GM19463 (cell line): ENCODE data around the gene MMD2.
"Not testable (repeated sequence)": the region's sequence is repeated elsewhere in the genome, so short reads cannot be mapped to it uniquely, and the experiment has no call there.

ENCODE experiments used
- ATAC-seq: cut with Tn5 transposase; IDR thresholded peaks from one replicate; pipeline ENCODE4 v1.9.1; 2021; ENCODE audit warnings: mild to moderate bottlenecking, moderate library complexity; ENCODE audit not compliant: unreplicated experiment

Gene MMD2

DNA sequence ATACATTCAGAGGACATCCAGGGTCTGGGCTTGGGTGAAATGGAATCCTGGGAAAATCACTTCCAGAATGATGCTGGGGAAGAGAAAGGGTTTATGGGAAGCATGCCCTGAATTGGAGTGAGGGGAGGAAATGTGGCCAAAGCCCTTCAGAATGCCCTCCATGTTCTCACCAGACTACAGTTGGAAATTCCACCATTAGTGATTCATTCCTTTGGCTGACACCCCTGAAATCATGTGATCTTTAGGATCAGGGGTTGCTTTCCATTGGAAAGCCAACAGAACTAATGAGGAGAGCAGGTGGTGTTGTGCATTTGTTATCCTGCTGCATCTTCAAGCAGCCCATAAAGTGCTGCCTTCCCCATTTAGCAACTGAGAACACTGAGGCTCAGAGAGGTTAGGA lies 54.6 kb downstream of the MMD2 start:
- no peak for ATAC-seq

- ATAC-seq, result no peak
Observed at GRCh38 chr7:4895766-4896165, 63.2 kb downstream of the MMD2 start.

DNA sequence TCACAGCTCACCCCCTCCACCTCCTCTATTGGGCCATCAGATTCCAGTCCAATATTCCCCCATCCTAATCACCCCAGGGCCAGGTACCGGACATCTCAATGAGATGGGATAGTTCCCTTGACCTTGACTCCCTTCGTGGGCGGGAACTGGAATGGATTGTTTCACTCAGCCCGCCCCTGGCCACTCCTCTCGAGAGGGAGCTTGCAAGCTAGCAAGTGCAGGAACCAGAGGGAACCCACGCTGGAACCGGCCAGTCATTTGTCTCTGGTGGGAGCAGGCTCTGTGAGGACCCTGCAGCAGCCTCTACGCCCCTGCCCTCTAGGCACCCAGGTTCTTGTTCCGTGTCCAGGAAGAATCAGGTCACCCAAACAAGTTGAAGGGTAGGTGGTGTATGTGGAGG lies 64.5 kb downstream of the MMD2 start:
- ATAC-seq, result no peak

DNA sequence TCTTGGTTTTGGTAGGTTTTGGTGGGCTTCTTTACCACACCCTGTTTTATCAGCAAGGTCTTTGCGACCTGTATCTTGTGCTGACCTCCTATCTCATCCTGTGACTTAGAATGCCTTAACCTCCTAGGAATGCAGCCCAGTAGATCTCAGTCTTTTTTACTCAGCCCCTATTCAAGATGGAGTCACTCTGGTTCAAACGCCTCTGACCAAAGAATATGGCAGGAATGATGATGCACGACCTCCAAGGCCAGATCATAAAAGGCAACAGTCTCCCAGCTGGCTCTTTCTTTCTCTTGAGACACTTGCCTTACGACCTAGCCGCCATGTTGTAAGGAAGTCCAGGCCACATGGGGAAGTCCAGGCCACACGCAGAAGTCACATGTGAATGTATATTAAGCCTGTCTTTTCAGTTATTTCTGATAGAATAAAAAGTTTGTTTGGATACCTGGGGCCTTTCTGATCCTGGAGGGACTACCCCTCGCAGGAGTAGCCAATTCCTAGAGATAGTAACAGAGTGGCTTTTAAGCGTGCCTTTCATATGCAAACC lies 65.0 kb downstream of the MMD2 start:
- no peak for ATAC-seq

- not testable (repeated sequence) for ATAC-seq
Observed at GRCh38 chr7:4893188-4893587, 65.8 kb downstream of the MMD2 start.

DNA sequence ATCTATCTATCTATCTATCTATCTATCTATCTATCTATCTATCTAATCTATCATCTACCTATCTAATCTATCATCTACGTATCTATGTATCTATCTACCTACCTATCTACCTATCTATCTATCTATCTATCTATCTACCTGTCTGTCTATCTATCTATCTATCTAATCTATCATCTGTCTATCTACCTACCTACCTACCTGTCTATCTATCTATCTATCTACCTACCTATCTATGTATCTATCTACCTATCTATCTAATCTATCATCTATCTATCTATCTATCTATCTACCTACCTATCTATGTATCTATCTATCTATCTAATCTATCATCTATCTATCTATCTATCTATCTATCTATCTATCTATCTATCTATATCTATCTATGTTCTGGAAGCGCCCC lies 67.5 kb downstream of the MMD2 start:
- ATAC-seq, result not testable (repeated sequence)

GRCh38 chr7:4889682-4890081 lies 69.3 kb downstream of the MMD2 start:
- ATAC-seq, result no peak

DNA sequence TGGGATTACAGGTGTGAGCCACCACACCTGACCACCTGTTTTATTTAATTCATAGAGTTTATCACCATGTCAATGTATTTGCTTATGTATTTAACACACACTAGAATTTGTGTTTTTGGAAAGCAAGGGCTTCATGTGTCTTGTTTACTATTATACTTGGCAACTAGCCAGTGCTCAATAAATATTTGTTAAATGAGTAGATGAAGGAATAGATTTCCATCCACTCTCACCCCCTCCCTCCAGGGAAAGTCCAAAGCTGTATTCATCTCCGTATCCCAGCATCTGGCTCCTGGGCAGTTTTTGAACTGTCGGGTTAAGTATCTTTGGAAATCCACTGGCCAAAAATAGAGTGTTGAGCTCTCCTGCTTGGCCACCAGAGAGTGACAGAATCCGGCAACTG lies 70.8 kb downstream of the MMD2 start:
- no peak for ATAC-seq

DNA sequence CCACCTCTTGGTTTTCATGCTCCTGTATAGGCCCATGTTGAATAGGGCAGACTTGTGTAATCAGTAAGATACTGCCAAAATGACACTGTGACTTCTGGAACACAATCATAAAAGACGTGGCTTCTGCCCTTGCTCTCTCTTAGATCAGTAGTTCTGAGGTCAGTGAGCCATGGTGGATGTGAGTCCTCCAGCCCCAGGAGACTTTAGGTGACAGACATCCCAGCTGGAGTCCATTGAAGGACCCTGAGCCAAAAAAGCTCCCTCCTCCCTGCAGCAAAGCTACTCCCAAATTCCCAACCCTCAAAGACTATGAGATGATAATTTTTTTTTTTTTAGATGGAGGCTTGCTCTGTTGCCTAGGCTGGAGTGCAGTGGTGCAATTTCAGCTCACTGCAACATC lies 72.3 kb downstream of the MMD2 start:
- no peak for ATAC-seq

DNA sequence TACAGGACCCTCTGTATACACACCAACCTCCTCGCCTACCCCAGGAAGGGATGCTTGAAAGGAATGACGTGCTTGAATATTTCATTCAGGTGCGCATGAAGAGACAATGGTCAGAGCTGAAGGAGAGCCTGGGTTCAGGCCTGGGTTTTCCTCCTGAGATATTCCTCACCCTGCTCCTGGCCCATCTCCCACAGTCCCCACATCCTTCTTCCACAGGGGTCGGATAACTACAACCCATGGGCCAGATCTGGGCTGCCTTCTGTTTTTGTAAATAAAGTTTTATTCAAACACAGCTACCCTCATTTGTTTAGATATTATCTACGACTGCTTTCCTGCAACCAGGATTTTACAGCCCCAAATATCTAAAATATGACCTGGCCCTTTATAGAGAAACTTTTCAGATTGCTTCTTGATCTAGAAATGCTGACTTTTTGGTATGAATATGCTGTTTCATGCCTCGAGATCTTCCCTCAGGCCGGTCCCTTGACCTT lies 73.6 kb downstream of the MMD2 start:
- ATAC-seq, result no peak

GRCh38 chr7:4884164-4884563 lies 74.8 kb downstream of the MMD2 start:
- no peak for ATAC-seq

DNA sequence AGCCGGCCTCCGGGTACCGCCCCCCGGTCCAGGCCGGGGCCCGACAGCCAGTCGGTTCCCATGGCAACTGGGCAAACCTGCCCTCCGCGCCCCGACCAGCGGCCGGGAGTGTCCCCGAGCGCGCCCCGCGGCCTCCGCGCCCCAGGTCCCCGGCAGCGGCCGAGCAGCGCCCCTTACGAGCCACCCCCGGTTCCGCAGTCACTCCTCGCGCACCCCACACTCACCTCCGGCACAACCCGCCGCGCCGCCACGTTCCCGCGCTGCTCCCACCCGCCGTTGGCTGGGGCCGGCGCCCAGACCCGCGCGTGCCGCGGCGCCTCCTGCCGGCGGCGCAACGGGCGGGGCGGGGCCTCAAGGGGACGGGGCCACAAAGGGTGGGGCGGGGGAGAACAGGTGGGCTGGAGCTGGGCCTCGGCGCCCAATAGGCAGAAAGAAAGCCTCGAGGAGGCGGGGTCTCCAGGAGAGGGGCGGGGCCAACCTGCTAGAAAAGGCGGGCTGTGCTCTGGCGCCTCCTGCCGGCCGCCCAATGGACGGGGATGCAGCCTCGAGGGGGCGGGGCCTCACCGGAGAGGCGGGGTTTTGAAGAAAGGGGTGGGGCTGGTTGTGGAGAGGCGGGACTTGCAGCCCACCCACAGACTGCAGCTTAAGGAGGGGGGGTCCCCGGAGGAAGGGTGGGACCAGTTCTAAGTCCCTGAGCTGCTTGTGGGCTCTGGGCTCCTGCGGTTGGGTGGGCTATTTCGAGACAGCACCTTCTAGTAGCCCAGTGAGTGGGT lies 75.4 kb downstream of the MMD2 start, which contains the start of gene RADIL:
Gene RADIL (minus strand): TSS at position 345 of the 773 bp plus-strand sequence. CDS start 5,577 bp downstream, outside the sequence.
- ATAC-seq, result peak; percentile 76

DNA sequence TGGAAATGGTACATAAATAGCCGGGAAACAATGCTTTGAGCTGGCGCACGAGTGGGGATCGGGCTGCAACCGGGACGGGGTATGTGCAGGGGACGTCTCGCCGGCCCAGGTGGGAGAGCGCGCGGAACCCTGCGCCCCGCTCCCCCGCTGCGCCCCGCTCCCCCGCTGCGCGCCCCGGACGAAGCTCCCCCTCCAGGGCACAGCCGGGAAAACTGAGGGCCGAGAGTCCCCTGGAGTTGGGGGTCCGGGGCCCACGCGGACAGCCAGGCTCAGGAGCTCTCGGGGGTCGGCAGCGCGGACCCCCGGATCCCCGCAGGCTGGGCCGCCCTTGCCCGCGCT lies 76.0 kb downstream of the MMD2 start:
- ATAC-seq, result no peak

- no peak for ATAC-seq
Observed at GRCh38 chr7:4882169-4883032, 76.6 kb downstream of the MMD2 start.

DNA sequence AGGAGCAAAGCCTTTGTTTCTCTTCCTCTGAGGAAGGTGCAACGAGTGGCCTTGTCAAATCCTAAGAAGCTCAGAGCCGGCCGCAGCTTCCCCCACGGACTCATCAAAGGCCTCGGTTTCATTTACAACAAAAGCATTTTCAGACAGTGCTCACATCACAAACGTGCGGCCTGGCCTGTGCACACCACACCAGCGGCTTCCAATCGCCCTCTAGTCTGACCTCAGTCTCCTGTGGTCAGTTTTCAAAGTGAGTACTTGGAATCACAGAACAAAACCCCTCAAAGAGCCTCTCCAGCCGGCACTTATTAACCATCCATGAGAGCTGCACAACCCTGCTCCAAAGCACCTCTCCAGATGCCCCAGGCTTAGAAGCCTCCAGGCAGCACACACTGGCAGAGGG lies 78.8 kb downstream of the MMD2 start:
- ATAC-seq, result no peak

DNA sequence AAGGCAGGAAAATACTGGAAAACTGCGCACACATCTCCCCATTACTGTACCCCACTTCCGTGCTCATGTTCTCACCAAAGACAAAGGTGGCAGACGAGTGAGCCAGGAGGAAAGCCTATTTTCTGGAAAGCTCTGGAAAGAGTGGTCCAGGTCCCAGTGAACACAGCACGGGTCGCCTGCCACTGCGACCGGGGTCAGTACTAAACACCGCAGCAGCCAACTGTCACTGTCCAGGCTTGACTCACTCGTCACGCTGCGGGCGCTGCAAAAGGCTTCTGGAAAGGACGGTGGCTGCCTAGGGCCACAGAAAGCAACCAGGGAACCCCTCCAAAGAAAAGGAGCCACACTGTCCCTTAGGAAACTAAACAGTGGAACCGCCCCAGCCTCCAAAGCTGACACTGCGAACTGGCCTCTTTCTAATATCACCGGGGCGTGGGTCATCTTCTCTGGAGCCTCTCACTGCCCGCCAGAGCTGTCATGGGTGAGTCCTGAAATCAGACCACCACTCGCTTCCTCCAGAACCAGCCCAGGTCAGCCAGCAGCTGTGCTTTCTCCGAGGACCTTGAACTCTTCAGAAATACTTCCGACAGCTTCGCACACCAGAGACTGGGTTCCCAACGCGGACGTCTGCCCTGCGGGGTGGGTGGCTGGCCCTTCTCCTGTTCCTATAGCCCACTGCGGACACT lies 79.4 kb downstream of the MMD2 start:
- ATAC-seq, result no peak

DNA sequence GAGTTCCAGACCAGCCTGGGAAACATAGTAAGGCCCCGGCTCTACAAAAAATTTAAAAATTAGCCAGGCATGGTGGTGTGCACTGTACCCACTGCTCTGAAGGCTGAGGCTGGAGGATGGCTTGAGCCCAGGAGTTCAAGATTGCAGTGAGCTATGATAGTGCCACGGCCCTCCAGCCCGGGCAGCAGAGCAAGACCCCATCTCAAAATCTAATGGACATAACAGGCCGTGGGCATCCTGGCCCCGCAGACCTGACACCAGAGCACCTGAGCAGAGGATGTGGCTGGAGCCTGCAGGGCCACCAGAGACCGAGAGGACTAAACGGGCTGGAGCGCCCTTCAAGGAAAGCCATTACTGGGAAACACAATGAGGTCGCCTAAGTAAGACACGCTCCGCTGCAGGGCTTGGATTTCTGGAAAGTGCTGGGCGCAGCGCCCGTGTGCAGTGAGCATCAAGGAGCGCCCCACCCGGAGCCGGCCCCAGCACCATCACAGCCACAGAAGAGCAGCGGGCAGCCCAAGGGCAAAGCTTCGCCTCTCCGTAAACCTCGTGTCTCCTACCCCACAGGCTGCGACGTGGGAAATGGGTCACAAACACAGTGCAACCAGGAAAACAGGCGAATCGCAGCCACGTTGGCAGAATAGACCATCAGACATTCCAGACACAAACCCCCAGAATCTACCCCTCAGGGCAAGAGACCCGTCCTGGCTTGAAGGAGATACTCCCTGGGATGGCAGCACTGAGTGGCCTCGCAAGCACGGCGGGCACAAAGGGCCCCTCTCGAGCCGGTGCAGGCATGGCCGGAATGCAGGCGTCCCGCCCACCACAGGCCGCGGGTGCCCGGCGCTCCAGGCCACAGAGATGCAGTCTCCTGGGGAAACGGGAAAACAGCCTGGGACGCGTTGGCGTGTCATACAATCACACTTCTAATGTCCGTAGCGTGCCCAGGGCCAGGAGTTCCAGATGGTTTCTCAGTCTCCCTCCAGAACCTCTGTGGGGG lies 80.4 kb downstream of the MMD2 start:
- ATAC-seq, result no peak

DNA sequence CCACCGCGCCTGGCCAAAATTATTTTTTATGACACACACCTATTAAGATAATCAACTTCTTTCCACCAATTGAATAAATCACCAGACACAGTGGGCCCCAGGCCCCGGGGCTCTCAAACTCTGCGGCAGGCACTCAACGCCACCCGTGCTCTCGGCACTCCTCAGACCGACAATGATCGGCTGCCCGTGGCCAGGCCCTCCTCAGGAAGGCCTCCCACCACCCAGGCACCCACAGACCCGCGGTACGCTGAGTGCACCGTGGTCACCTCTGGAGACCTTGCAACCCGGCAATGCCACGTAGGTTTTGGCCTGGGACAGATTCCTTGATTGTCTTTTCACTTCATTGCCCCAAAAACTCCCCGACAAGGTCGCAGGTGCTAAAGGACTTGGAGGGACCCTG lies 82.4 kb downstream of the MMD2 start:
- no peak for ATAC-seq

- no peak for ATAC-seq
Observed at GRCh38 chr7:4875391-4875790, 83.6 kb downstream of the MMD2 start.
